Stimulated activated CD4-positive, alpha-beta T cell treated with anti-CD3 and anti-CD28 coated beads, Interleukin-12 subunit alpha, Interleukin-12 subunit beta, amount 100 ng/mL, for 48 hours (primary cell): ENCODE data around the gene UBLCP1.
"Not testable (repeated sequence)": the region's sequence is repeated elsewhere in the genome, so short reads cannot be mapped to it uniquely, and the experiment has no call there.

ENCODE experiments used
- DNase-seq, 3 donors: peaks; one replicate each; pipeline ENCODE4 v3.0.0-alpha.2; 2020; ENCODE audit warnings: low read depth in 2 of 3, low spot score in 1 of 3

UBLCP1 gene

DNA sequence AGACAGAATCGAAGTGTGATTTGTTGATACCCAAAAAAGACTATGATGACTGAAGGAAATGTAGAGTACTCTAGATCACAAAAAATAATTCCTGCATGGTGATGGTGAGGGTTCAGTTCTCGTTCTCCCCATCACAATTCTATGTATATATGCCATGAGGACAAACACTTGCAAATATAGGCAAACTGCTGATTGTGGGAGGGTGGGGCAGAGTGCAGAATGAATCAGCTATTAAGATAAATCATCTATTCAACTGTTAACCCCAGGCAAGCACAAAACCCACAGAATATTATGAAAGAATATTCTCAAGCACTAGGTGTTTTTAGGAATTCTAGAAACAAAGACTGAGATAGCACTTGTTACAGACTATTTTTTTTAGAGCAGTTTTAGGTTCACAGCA lies 13.9 kb upstream of the UBLCP1 start:
- DNase-seq, result no peak

GRCh38 chr5:159252195-159252594 lies 10.9 kb upstream of the UBLCP1 start:
- no peak for DNase-seq

DNA sequence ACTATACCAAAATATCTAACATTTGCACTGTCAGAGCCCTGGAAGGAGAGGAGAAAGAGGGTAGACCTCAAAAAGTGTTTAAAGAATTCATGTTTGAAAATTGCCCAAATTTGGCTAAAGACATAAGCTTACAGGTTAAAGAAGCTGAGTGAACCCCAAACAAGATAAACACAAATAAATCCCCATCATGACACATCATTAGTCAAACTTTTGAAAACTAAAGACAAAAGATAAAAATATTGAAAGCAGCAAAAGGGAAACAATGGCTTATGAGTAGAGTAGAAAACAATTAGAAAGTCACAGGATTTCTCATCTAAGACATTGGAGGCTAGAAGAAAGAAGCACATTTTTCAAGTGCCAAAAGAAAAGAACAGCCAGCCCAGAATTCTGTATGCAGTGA lies 6.1 kb upstream of the UBLCP1 start:
- DNase-seq, result no peak

GRCh38 chr5:159257629-159258283 lies 5.3 kb upstream of the UBLCP1 start:
- DNase-seq, result no peak

- DNase-seq, result no peak
Observed at GRCh38 chr5:159258361-159258760, 4.7 kb upstream of the UBLCP1 start.

GRCh38 chr5:159260212-159260611 lies 2.9 kb upstream of the UBLCP1 start:
- DNase-seq, result not testable (repeated sequence)

GRCh38 chr5:159262472-159262858 lies 625 bp upstream of the UBLCP1 start:
- DNase-seq, result no peak

DNA sequence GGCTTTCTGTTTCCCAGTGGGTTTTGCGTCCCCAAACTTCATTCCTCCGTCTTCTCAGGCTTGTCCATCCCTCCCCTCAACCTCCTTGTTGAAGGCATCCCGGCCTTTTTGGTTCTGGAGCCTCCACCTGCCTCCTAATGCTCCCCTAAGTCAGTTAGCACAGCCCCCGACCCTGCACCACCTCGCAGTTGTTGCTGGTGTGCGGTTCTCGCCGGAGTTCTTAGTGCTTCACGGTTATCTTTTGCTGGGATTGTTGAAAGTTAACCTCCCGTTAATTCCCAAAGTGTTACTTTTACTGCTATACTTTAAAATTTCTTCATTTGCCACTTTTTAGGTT lies 447 bp downstream of the UBLCP1 start:
- no peak for DNase-seq

- DNase-seq, result not testable (repeated sequence)
Observed at GRCh38 chr5:159266764-159267163, 3.7 kb downstream of the UBLCP1 start.

DNA sequence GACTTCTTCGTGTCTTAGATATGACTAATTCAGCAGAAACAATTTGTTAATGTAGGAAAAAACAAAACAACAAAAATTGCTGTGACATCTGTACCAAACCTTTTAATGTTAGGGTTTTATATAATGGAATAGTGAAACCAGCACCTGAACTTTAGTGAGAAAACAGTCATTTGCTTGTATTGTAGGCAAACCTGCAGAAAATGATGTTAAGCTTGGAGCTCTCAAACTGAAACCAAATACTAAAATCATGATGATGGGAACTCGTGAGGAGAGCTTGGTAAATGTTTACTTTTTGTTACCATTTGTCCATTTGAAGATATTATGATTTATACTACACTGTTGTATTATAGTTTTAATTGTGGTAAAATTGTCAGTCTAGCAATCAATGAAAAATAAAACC lies 6.6 kb downstream of the UBLCP1 start:
- DNase-seq, result no peak

- no peak for DNase-seq
Observed at GRCh38 chr5:159273923-159274322, 10.8 kb downstream of the UBLCP1 start.

DNA sequence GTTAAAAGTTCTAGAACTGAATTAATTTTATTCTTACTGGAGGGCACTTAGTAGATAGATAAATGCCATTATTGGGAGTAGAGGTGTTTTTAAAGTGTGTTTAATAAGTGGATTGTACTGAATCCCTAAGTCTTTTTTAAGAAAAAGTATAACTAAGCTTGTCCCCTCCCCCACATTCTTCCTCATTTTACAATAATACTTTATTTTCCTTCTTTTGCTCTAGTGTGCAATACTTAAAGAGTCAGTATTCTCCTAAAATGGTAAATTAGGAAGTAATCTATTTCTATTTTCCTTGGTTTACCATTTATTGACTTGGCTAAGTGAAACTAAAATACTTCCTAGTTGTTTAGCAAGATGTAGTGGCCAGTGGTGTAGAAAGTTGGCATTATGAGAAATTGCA lies 11.6 kb downstream of the UBLCP1 start:
- DNase-seq, result no peak

GRCh38 chr5:159286420-159287035 lies 23.4 kb downstream of the UBLCP1 start:
- no peak for DNase-seq

DNA sequence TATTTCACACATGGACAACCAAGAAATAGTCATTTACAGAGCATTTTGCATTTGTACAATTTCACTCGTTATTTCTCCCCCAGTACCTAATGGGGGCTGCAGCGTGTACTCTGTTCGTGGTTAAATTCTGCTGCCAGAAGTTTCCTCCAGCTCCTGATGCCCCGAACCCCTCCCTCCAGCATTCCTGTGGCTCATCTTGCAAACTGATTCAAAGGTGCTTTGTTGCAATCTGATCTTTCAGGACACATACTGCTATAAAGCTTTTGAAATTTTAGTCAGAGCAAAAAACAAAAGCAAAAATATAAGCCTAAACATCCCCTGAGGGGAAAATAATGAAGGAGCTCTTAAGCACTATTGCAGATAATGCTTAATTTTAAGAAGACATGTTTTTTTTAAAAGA lies 27.7 kb downstream of the UBLCP1 start:
- DNase-seq, result no peak

DNA sequence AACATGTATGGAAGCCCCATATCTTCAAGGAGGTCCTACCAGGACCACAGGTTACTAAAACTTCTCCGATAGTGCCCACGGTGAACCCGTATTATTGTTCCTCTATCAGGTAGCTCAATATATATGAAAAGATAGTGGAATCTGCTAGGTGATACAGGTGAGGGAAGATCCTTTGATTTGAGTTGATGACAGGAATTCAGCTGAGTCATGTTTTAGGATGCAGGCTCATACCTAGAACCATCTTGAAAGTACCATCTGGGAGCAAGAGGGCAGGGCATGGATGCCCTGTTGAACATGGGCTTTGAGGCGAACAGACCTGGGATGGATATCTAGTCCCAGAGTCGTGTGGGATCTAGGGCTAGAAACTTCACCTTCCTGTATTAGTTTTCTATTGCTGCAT lies 31.8 kb downstream of the UBLCP1 start:
- no peak for DNase-seq

DNA sequence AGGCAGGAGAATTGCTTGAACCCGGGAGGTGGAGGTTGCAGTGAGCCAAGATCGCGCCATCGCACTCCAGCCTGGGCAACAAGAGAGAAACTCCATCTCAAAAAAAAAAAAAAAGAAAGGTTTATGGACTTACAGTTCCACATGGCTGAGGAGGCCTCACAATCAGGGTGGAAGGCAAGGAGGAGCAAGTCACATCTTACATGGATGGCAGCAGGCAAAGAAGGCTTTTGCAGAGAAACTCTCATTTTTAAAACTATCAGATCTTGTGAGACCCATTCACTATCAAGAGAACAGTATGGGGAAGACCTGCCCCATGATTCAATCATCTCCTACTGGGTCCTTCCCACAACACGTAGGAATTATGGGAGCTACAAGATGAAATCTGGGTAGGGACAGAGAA lies 34.2 kb downstream of the UBLCP1 start:
- not testable (repeated sequence) for DNase-seq

DNA sequence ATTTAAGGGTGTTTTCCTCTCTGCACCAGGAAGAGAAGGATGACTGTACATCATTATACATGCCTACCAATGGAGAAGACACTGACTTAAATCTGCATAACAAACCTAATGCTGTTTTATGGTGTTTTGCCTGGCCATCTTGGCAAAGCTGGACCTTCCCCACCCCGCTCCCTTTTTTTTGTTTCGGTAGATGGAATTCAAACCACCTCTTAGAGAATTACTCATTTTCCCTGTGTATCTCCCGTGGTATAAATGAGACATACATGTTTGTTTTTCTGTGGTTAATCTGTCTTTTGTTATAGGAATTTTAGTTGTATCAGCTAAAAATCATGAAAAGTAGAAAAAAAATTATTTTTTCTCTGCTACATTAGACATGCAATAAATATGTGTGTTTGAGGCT lies 38.4 kb downstream of the UBLCP1 start:
- no peak for DNase-seq

- DNase-seq, result not testable (repeated sequence)
Observed at GRCh38 chr5:159301929-159302860, 39.1 kb downstream of the UBLCP1 start.

DNA sequence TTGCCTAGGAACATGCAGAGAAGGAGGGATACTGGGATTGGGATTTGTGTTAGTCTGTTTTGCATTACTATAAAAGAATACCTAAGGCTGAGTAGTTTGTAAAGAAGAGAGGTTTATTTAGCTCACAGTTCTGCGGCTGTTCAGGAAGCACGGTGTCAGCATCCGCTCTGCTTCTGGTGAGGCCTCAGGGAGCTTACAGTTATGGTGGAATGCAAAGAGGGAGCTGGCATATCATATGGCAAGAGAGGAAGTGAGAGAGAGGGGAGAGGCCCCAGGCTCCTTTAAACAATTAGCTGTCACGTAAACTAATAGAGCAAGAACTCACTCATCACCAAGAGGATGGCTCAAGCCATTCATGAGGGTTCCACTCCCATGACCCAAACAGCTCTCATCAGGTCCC lies 40.2 kb downstream of the UBLCP1 start:
- no peak for DNase-seq

DNA sequence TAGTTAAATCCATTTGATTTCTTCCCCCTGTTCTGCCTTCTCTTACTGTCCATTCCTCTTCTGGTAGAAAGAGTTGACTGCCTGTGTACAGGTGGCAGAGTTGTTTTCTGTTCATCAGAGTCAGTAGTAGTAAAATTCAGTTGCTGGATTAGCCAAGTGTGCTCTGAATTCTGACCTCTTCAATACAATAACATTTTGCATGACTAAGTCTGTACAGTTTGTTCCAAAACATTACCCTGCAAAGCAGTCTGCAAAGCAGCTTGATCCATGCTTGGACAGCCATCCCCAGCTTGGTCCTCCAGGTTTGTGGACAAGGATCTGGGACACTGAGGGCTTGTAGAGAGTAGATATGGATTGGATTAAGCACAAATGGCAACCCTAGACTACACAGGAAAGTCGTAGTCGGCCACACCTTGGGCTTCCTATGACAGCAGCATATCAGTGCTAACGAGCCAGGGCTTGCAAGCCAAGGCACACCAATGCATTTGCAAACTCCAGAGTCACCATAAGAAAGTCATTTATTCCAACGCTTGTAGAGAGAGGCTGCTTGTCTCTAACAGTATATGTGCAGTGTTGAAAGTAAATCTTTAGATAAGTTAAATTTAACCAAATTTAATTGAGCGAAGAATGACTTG lies 42.0 kb downstream of the UBLCP1 start:
- no peak for DNase-seq

GRCh38 chr5:159309689-159310433 lies 46.8 kb downstream of the UBLCP1 start:
- no peak for DNase-seq
